HEK293 (cell line): Measurements from ENCODE around the gene PTPRK.

Source experiments
- KLF16 ChIP-seq: fragments of 450-650 bp; formaldehyde crosslinking; IDR thresholded peaks from 2 replicates; pipeline ENCODE4 v1.5.1; 2017; ENCODE audit warnings: missing biosample characterization, missing genetic modification characterization
- ZFP41 ChIP-seq: fragments of 450-650 bp; formaldehyde crosslinking; IDR thresholded peaks from 2 replicates; pipeline ENCODE4 v1.5.1; 2016; ENCODE audit warnings: missing biosample characterization, missing genetic modification characterization, borderline replicate concordance
- ZNF23 ChIP-seq: fragments of 450-650 bp; formaldehyde crosslinking; IDR thresholded peaks from 2 replicates; pipeline ENCODE4 v1.5.1; 2016; ENCODE audit warnings: missing biosample characterization, missing genetic modification characterization, borderline replicate concordance
- ZNF239 ChIP-seq: fragments of 450-650 bp; formaldehyde crosslinking; IDR thresholded peaks from 2 replicates; pipeline ENCODE4 v1.5.1; 2016; ENCODE audit warnings: missing biosample characterization, missing genetic modification characterization
- ZNF311 ChIP-seq: fragments of 450-650 bp; formaldehyde crosslinking; IDR thresholded peaks from 2 replicates; pipeline ENCODE4 v1.5.1; 2017; ENCODE audit warnings: missing biosample characterization, missing genetic modification characterization, borderline replicate concordance
- ZNF677 ChIP-seq: fragments of 450-650 bp; IDR thresholded peaks from 2 replicates; pipeline ENCODE4 v1.5.0; 2018; ENCODE audit warnings: missing biosample characterization, mild to moderate bottlenecking, missing genetic modification characterization, moderate library complexity
- TF ChIP-seq, protein P1 (sequence below): fragments of 450-650 bp; formaldehyde crosslinking; IDR thresholded peaks from 2 replicates; pipeline ENCODE4 v1.5.1; 2016; ENCODE audit warnings: missing biosample characterization, missing genetic modification characterization
- TF ChIP-seq, protein P2 (sequence below): fragments of 450-650 bp; formaldehyde crosslinking; IDR thresholded peaks from 2 replicates; pipeline ENCODE4 v1.5.1; 2016; ENCODE audit warnings: missing biosample characterization, missing genetic modification characterization, borderline replicate concordance
- TF ChIP-seq, protein P3 (sequence below): fragments of 450-650 bp; formaldehyde crosslinking; IDR thresholded peaks from 2 replicates; pipeline ENCODE4 v1.5.1; 2016; ENCODE audit warnings: missing biosample characterization, missing genetic modification characterization

DNA sequence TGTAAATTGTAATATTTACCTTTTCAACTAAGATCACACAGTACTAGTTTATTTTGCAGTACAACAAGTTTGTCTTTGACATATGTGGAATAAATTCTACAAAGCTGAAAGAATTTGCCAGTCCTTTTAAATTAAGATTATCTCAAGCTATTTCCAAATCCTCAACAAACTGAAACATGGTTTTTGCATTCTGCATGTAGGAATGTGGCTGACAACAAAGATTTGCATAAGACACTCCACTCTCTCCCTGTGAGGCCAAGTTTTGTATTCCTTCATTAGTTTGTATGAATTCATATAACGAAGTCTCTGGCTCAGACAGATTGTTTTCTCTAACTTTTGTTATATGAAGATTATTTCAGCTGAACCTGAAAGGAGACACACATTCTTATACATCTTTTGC lies 495.4 kb downstream of the PTPRK start:
- no peak for TF ChIP-seq ZNF677 (tag by site-specific recombination)
- TF ChIP-seq ZNF311 (tag by site-specific recombination) = no peak
- TF ChIP-seq ZNF23 (tag by site-specific recombination) = no peak
- TF ChIP-seq, protein P1, sequence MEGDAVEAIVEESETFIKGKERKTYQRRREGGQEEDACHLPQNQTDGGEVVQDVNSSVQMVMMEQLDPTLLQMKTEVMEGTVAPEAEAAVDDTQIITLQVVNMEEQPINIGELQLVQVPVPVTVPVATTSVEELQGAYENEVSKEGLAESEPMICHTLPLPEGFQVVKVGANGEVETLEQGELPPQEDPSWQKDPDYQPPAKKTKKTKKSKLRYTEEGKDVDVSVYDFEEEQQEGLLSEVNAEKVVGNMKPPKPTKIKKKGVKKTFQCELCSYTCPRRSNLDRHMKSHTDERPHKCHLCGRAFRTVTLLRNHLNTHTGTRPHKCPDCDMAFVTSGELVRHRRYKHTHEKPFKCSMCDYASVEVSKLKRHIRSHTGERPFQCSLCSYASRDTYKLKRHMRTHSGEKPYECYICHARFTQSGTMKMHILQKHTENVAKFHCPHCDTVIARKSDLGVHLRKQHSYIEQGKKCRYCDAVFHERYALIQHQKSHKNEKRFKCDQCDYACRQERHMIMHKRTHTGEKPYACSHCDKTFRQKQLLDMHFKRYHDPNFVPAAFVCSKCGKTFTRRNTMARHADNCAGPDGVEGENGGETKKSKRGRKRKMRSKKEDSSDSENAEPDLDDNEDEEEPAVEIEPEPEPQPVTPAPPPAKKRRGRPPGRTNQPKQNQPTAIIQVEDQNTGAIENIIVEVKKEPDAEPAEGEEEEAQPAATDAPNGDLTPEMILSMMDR (tag by site-specific recombination) = no peak
- TF ChIP-seq ZNF239 (tag by site-specific recombination) = no peak
- TF ChIP-seq ZFP41 = no peak
- TF ChIP-seq, protein P2, sequence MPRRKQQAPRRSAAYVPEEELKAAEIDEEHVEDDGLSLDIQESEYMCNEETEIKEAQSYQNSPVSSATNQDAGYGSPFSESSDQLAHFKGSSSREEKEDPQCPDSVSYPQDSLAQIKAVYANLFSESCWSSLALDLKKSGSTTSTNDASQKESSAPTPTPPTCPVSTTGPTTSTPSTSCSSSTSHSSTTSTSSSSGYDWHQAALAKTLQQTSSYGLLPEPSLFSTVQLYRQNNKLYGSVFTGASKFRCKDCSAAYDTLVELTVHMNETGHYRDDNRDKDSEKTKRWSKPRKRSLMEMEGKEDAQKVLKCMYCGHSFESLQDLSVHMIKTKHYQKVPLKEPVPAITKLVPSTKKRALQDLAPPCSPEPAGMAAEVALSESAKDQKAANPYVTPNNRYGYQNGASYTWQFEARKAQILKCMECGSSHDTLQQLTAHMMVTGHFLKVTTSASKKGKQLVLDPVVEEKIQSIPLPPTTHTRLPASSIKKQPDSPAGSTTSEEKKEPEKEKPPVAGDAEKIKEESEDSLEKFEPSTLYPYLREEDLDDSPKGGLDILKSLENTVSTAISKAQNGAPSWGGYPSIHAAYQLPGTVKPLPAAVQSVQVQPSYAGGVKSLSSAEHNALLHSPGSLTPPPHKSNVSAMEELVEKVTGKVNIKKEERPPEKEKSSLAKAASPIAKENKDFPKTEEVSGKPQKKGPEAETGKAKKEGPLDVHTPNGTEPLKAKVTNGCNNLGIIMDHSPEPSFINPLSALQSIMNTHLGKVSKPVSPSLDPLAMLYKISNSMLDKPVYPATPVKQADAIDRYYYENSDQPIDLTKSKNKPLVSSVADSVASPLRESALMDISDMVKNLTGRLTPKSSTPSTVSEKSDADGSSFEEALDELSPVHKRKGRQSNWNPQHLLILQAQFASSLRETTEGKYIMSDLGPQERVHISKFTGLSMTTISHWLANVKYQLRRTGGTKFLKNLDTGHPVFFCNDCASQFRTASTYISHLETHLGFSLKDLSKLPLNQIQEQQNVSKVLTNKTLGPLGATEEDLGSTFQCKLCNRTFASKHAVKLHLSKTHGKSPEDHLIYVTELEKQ = no peak
- no peak for TF ChIP-seq KLF16 (tag by site-specific recombination)
- TF ChIP-seq, protein P3, sequence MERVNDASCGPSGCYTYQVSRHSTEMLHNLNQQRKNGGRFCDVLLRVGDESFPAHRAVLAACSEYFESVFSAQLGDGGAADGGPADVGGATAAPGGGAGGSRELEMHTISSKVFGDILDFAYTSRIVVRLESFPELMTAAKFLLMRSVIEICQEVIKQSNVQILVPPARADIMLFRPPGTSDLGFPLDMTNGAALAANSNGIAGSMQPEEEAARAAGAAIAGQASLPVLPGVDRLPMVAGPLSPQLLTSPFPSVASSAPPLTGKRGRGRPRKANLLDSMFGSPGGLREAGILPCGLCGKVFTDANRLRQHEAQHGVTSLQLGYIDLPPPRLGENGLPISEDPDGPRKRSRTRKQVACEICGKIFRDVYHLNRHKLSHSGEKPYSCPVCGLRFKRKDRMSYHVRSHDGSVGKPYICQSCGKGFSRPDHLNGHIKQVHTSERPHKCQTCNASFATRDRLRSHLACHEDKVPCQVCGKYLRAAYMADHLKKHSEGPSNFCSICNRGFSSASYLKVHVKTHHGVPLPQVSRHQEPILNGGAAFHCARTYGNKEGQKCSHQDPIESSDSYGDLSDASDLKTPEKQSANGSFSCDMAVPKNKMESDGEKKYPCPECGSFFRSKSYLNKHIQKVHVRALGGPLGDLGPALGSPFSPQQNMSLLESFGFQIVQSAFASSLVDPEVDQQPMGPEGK = no peak
